Mesenteric fat pad (tissue), 1 donor: ENCODE results near the gene ZC2HC1C. TPM values are rescaled to one million over a fixed set of nuclear protein-coding genes. Genes with fewer than 3 reads are reported as not detected.
"Not testable (repeated sequence)": the region's sequence is repeated elsewhere in the genome, so short reads cannot be mapped to it uniquely, and the experiment has no call there.

ENCODE experiments used
- DNase-seq: peaks from one replicate; pipeline ENCODE4 v3.0.0-alpha.2; 2020; ENCODE audit warnings: low spot score
- total RNA-seq: library from RNA; stranded (reverse); fragmentation: NEBNext Ultra II Directional; extraction: Animal tissue kit (Norgen Biotek cat#: 25700); gene quantifications from one replicate; pipeline ENCODE4 v1.2.1, GENCODE V29; 2021
- donor health status: DM: yes; HTN: yes; CAD: no.

The ZC2HC1C gene
- total RNA-seq, 1 donor from 2014 or later = 3.1 TPM

- no peak for DNase-seq
Measured at GRCh38 chr14:75053396-75054291, 15.8 kb upstream of the ZC2HC1C start.

- DNase-seq = no peak
Measured at GRCh38 chr14:75054421-75054820, 15.0 kb upstream of the ZC2HC1C start.

- no peak for DNase-seq
Measured at GRCh38 chr14:75059642-75060041, 9.8 kb upstream of the ZC2HC1C start.

DNA sequence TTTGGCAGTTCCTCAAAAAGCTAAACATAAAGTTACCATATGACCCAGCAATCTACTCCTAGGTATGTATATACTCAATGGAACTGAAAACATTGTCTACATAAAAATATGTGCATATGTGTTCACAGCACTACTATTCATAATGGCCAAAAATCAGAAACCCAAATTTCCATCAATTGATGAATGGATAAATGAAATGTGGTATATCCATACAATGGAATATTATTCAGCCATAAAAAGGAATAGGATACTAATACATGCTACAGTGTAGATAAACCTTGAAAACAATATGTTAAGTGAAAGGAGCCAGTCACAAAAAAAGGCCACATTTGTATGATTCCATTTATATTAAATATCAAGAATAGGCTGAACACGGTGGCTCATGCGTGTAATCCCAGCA, 9.0 kb upstream of the ZC2HC1C start:
- DNase-seq = no peak

DNA sequence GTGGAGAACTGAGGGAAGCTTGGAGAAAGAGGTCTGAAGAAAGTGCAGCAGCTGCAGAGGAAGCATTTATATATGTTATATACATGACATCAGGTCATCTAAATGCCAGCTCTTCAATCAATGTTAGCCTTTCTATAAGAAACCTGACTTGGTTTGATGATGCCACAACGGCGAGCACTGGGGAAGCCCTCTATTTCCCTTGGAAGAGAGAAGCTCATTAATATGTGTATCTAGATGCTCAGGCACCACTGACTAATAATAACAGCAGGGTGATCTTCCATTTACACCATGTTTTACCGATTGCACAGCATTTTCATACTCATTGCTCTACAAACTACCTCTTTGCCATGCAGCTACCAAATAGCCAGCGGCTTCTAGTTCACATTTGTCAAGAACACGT, 6.4 kb upstream of the ZC2HC1C start:
- DNase-seq = no peak

- DNase-seq = peak; percentile 98
Measured at GRCh38 chr14:75063491-75064204, 5.8 kb upstream of the ZC2HC1C start, which contains the start of gene ACYP1. ACYP1 (minus strand) TSS chr14:75064024; CDS start chr14:75063553, 471 bp downstream.

DNA sequence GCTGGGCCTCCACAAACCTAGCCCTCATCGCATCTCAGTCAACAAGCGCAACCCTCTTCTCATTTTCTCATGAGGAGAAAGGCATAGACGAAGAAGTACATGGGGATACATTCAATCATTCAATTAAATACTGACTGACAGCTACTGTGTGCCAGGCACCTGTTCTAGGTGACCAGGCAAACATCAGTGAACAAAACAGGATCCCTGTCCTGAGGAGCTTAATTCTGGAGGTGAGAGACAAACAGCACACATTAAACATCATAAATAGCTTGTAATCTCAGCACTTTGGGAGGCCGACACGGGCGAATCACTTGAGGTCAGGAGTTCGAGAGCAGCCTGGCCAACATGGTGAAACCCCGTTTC, 5.3 kb upstream of the ZC2HC1C start:
- no peak for DNase-seq

GRCh38 chr14:75066691-75067090, 2.8 kb upstream of the ZC2HC1C start:
- DNase-seq = no peak

GRCh38 chr14:75067212-75067611, 2.2 kb upstream of the ZC2HC1C start:
- DNase-seq = no peak

DNA sequence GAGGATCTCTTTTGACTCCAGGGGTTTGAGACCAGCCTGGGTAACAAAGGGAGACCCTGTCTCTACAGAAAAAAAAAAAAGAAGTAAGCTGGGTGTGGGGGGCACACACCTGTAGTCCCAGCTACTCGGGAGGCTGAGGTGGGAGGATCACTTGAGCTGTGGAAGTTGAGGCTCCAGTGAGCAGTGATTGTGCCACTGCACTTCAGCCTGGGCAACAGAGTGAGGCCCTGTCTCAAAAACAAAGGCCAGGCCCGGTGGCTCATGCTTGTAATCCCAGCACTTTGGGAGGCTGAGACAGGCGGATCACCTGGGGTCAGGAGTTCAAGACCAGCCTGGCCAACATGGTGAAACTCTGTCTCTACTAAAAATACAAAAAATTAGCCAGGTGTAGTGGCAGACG, 1.7 kb upstream of the ZC2HC1C start:
- DNase-seq = not testable (repeated sequence)

DNA sequence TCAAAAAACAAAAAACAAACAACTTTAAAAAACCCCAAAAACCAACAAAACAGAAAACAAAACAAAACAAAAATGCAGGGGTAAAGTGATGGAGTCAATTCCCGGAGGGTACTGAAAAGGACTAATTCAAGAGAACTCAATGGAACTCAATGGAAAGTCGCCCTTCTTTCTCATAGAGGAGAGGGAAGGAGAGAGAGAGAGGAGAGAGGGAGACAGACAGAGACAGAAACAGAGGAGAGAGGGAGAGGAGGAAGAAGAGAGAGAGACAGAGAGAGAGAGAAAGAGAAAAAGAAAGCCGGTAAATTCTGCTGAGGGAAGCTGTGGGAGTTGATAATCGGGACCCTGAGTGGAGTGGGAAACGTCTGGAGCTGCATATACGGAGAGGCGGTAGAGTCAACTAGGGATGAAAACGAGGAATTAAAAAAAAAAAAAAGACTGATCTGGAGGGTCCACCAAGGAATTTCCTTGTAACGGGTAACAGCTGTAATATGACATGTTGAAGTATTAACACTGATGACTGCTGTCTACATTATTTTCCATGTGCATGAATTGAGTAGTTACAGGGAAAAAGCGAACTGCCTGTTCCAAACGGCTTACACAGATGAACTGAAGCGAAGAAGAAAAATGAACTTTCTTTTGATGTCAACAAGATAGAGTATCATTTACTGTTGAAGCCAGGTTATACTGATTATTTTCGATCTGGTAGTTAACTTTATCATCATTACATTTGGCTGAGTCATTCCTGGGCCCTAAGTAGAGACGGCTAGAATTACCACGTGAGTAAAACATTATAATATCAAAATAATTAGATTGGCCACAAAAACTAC, 934 bp upstream of the ZC2HC1C start:
- no peak for DNase-seq

- DNase-seq = no peak
Measured at GRCh38 chr14:75069811-75070145, 337 bp downstream of the ZC2HC1C start.

DNA sequence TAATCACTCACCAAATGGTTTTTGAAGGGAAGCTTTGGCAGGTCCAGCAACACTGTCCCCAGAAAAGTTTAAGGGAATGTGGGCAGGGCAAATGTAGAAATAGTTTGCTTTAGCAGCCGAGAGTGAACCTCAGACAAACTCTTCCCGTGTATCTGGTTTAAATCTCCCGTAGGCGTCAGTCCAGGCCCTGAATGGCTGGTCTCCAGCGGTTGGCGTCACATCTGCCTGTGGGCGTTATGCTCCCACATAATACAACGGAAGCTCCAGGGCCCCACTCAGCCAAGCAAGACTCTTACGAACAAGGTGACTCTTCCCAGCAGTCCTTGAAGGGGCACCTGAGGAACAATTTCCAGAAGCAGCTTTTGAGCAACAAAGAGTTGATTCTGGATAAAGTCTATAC, 942 bp downstream of the ZC2HC1C start:
- DNase-seq = no peak

DNA sequence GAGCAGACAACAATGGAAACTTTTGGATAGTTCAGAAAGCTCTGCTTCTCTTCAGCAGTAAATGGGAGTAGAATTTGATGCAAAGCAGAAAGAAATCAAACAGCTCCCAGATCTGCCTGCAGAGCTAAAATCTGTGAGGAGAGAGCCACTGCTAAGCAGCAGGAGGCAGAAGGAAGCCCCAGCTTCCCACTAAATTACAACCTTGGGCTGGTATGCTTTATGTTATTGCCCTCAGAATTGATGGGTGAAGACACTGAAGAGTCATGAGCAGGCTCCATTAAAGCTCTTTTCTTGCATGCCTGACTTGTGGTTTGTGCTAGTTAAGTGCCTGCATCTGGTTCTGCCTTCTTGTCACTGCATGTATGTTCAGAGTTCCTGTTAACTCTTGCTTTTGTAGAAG, 8.4 kb downstream of the ZC2HC1C start:
- DNase-seq = no peak

- no peak for DNase-seq
Measured at GRCh38 chr14:75079521-75079920, 10.1 kb downstream of the ZC2HC1C start.

DNA sequence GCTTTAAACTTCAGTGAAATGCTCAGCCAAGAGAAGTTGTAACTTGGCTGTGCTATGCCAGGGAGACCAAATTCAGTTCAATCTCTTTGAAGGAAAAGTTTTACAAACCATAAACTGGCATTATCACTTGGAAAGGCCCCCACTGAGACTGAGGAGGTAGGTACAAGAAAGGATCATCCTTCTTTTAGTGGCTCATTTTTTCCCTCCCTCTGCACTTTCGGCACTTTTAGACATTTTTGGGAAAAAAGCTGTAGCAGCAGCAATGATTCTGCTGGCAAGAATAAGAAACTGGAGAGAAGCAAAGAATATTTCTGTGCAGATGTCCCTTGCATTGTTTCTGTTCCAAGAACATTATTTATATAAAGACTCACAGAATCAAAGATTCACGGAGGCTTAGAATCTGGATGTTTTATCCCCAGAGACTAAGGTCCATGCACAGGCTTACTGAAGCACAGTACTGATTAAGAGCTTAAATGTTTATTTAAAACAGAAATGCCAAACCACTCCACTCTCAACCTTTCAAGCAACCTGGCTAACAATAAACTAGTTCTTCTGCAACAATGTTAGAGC, 12.3 kb downstream of the ZC2HC1C start:
- no peak for DNase-seq

- no peak for DNase-seq
Measured at GRCh38 chr14:75083271-75083670, 13.8 kb downstream of the ZC2HC1C start.

DNA sequence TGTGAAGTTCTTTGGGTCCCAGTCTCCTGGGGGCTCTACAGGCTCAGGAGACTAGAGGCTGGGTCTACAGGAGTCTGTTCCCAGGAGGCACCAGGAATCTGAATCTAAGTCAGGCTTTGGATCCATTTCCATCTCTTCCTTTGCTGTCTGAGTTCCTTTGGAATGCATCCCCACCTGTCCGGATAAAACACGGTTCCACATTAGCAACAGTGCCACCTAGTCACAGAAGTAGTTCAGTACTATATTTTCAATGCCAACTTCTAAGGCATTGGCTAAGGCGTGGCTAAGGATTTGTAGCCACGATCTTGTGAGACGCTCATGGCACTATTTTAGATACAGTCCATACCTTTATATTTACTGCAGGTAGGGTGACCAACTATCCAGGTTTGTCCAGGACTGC, 15.1 kb downstream of the ZC2HC1C start:
- DNase-seq = no peak

- DNase-seq = no peak
Measured at GRCh38 chr14:75088153-75088552, 18.7 kb downstream of the ZC2HC1C start.

DNA sequence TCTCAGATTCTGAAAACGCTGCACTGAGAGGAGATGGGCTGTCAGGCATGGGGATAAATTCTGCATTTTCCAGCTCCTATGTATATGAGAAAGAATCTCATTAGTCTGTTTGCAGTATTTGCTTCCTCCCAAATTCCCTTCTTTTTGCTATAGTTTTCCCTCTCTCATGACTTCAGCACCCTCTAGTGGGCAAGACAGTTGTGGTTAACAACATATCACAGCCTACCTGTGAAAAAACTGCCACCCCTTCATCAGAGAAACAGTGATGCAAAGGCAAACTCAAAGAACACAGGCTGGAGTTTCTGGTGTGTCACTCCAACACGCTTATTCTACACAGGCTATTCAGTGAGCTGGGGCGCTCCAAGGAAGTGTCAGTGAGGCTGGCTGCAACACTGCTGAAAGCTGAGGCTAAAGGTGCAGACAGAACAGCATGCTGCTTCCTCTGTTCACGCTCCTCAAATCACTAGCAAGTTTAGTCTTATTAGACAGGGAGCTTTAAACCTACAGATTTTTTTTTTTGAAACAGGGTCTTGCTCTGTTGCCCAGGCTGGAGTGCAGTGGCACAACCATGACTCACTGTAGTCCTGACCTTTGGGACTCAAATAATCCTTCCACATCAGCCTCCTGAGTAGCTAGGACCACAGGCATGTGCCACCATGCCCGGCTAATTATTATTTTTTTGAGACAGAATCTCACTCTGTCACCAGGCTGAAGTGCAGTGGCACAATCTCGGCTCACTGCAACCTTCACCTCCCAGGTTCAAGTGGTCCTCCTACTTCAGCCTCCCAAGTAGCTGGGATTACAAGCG, 19.3 kb downstream of the ZC2HC1C start:
- no peak for DNase-seq

DNA sequence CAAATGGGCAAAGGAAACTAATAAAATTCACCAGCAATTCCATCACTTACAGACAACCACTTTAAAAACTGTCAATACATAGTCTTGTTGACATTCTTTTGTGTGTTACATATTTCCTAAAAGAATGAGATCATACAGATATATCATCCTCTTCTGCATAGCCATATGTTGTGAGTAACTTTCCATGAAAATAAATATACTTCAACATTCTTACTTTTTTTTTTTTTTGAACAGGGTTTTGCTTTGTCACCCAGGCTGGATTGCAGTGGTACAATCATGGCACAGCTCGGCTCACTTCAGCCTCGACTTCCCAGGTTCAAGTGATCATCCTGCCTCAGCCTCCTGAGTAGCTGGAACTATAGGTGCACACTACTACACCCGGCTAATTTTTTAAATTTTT, 20.9 kb downstream of the ZC2HC1C start:
- DNase-seq = no peak
